Keratinocyte (primary cell): Measurements from ENCODE around the gene CA11. TPM values are rescaled to one million over a fixed set of nuclear protein-coding genes. Genes with fewer than 3 reads are reported as not detected.

Experiments used
- DNase-seq: peaks from one replicate; pipeline ENCODE4 v3.0.0-alpha.2; 2011; ENCODE audit warnings: low read depth, missing footprints, low spot score
- FAIRE-seq: peaks from 2 replicates; lab custom pipeline; 2011; peaks lifted over from hg19 to GRCh38; lab: Jason Lieb, UNC
- H2AFZ ChIP-seq: 2 replicates; pipeline ENCODE4 v1.6.0; 2012; ENCODE audit warnings: low read length, control low read depth, inconsistent platforms; ENCODE audit not compliant: control insufficient read depth
- H3K27ac ChIP-seq: 2 replicates; pipeline ENCODE4 v1.5.1; 2011; ENCODE audit warnings: low read length; ENCODE audit not compliant: control insufficient read depth, insufficient read depth
- H3K27me3 ChIP-seq: 3 replicates; pipeline ENCODE4 v1.6.0; 2011; ENCODE audit warnings: low read length; ENCODE audit not compliant: control insufficient read depth, insufficient read depth; ENCODE audit errors: extremely low read depth
- H3K36me3 ChIP-seq, 2 experiments: 2 replicates in 1 of 2; 3 replicates in 1 of 2; pipeline ENCODE4 v1.5.1; 2011; ENCODE audit warnings: low read length in 2 of 2, mild to moderate bottlenecking in 1 of 2; ENCODE audit not compliant: control insufficient read depth in 2 of 2, insufficient read depth in 2 of 2; ENCODE audit errors: extremely low read depth in 1 of 2
- H3K4me1 ChIP-seq: 3 replicates; pipeline ENCODE4 v1.5.1; 2011; ENCODE audit warnings: low read length; ENCODE audit not compliant: control insufficient read depth, insufficient read depth; ENCODE audit errors: extremely low read depth
- H3K4me2 ChIP-seq: 3 replicates; pipeline ENCODE4 v1.6.0; 2011; ENCODE audit warnings: low read depth, low read length; ENCODE audit not compliant: control insufficient read depth, insufficient read depth; ENCODE audit errors: extremely low read depth
- H3K4me3 ChIP-seq, 3 experiments: fragments of 200-600 bp in 1 of 3; sonication (generic) in 1 of 3; 2 replicates in 2 of 3; 3 replicates in 1 of 3; pipeline ENCODE4 v1.5.1; 2011 to 2016; ENCODE audit warnings: low read length in 3 of 3, mild to moderate bottlenecking in 3 of 3, control low read depth in 2 of 3, inconsistent platforms in 1 of 3, low read depth in 1 of 3, mixed read lengths in 1 of 3, mixed run types in 1 of 3, moderate library complexity in 1 of 3; ENCODE audit not compliant: control insufficient read depth in 2 of 3, insufficient read depth in 2 of 3; ENCODE audit errors: extremely low read depth in 1 of 3
- H3K79me2 ChIP-seq: 2 replicates; pipeline ENCODE4 v1.6.0; 2012; ENCODE audit warnings: low read length; ENCODE audit not compliant: control insufficient read depth, insufficient read depth
- H3K9ac ChIP-seq: 3 replicates; pipeline ENCODE4 v1.6.0; 2011; ENCODE audit warnings: low read length; ENCODE audit not compliant: control insufficient read depth, insufficient read depth; ENCODE audit errors: extremely low read depth
- H3K9me1 ChIP-seq: 3 replicates; pipeline ENCODE4 v1.6.0; 2011; ENCODE audit warnings: low read length; ENCODE audit not compliant: control insufficient read depth, insufficient read depth; ENCODE audit errors: extremely low read depth
- H3K9me3 ChIP-seq: 2 replicates; pipeline ENCODE4 v1.5.1; 2012; ENCODE audit warnings: low read depth, low read length; ENCODE audit not compliant: control insufficient read depth
- H4K20me1 ChIP-seq: 3 replicates; pipeline ENCODE4 v1.6.0; 2011; ENCODE audit warnings: low read length; ENCODE audit not compliant: control insufficient read depth, insufficient read depth; ENCODE audit errors: extremely low read depth
- EZH2 ChIP-seq: IDR thresholded peaks from one replicate; pipeline ENCODE4 v1.6.1; 2012; ENCODE audit warnings: inconsistent platforms, mild to moderate bottlenecking, low read length, moderate library complexity
- dilution Hi-C: fragments of 300-500 bp; cut with MboI; formaldehyde crosslinking; loops from one replicate; pipeline ENCODE4 v1.7.0; 2020; ENCODE audit warnings: low sequenced_read_pairs; ENCODE audit not compliant: extremely low pct_ligation_motif_present
- polyA plus RNA-seq, 5 experiments: library from polyadenylated mRNA; depleted of rRNA in 3 of 5; stranded (reverse) in 3 of 5; stranded (forward) in 1 of 5; unstranded in 1 of 5; fragments of >200 nt; gene quantifications; 1 replicate in 1 of 5; 2 replicates in 3 of 5; 3 replicates in 1 of 5; pipeline versions ENCODE4 v1.2.1 to v1.2.3, GENCODE V29; 2011 to 2012; ENCODE audit warnings: missing spikeins in 2 of 5, low read depth in 1 of 5, low replicate concordance in 1 of 5
- TF ChIP-seq, protein P1 (sequence below), 3 experiments: IDR thresholded peaks in 1 of 3; conservative IDR thresholded peaks in 1 of 3; optimal IDR thresholded peaks in 1 of 3; 2 replicates in 2 of 3; 3 replicates in 1 of 3; pipeline versions ENCODE3 to v1.5.1; 2011; ENCODE audit warnings: low read length in 3 of 3, mild to moderate bottlenecking in 3 of 3, moderate library complexity in 2 of 3, control low read depth in 1 of 3, inconsistent platforms in 1 of 3; ENCODE audit not compliant: insufficient read depth in 2 of 3; ENCODE audit errors: extremely low read depth in 1 of 3

The CA11 gene
- polyA plus RNA-seq, 1 donor (not counting 4 experiments of a cell fraction or from before 2014, with no cell fraction given), result 1.6 TPM

GRCh38 chr19:48603850-48604249 lies 42.1 kb downstream of the CA11 start:
- H4K20me1 ChIP-seq, result no peaks in the 10 kb centered on the region

GRCh38 chr19:48603449-48603848 lies 42.5 kb downstream of the CA11 start:
- no peaks in the 10 kb centered on the region for H3K9me3 ChIP-seq
- H4K20me1 ChIP-seq, result no peaks in the 10 kb centered on the region
- no peaks in the 10 kb centered on the region for H3K79me2 ChIP-seq
- no peaks in the 10 kb centered on the region for H3K36me3 ChIP-seq
- no peak overlapping the region for H3K4me3 ChIP-seq
- H2AFZ ChIP-seq, result no peak overlapping the region
- no peaks in the 10 kb centered on the region for H3K4me1 ChIP-seq
- TF ChIP-seq, protein P1, sequence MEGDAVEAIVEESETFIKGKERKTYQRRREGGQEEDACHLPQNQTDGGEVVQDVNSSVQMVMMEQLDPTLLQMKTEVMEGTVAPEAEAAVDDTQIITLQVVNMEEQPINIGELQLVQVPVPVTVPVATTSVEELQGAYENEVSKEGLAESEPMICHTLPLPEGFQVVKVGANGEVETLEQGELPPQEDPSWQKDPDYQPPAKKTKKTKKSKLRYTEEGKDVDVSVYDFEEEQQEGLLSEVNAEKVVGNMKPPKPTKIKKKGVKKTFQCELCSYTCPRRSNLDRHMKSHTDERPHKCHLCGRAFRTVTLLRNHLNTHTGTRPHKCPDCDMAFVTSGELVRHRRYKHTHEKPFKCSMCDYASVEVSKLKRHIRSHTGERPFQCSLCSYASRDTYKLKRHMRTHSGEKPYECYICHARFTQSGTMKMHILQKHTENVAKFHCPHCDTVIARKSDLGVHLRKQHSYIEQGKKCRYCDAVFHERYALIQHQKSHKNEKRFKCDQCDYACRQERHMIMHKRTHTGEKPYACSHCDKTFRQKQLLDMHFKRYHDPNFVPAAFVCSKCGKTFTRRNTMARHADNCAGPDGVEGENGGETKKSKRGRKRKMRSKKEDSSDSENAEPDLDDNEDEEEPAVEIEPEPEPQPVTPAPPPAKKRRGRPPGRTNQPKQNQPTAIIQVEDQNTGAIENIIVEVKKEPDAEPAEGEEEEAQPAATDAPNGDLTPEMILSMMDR (optimal IDR thresholded peaks at IDR 0.05 in 1 of 3, IDR thresholded peaks at IDR 0.05 in 1 of 3, conservative IDR thresholded peaks at IDR 0.05 in 1 of 3; ENCODE audit: extremely low read depth in 1 of 3, insufficient read depth in 2 of 3, low read length in 3 of 3), result no peak
- TF ChIP-seq EZH2, result no peak
- H3K27ac ChIP-seq, result no peak overlapping the region
- no peak overlapping the region for H3K4me2 ChIP-seq
- dilution Hi-C loops, result no loop called here
- no peak for FAIRE-seq
- no peaks in the 10 kb centered on the region for H3K9me1 ChIP-seq
- no peak for DNase-seq
- no peak overlapping the region for H3K9ac ChIP-seq
- no peaks in the 10 kb centered on the region for H3K27me3 ChIP-seq

More at GRCh38 chr19:48603850-48604249, 42.1 kb downstream of the CA11 start:
- Histone ChIP-seq H3K36me3 (no peaks in the 10 kb centered on the region), H3K9ac (no peak overlapping the region), H3K9me3 (no peaks in the 10 kb centered on the region), H3K4me1 (no peaks in the 10 kb centered on the region), H2AFZ (no peak overlapping the region), H3K27me3 (no peaks in the 10 kb centered on the region), H3K4me3 (no peak overlapping the region), H3K4me2 (no peak overlapping the region), H3K79me2 (no peaks in the 10 kb centered on the region), H3K27ac (no peak overlapping the region), H3K9me1 (no peaks in the 10 kb centered on the region)
- FAIRE-seq (no peak), DNase-seq (no peak)
- dilution Hi-C loops, result no loop called here
- TF ChIP-seq, protein P1 (optimal IDR thresholded peaks at IDR 0.05 in 1 of 3, IDR thresholded peaks at IDR 0.05 in 1 of 3, conservative IDR thresholded peaks at IDR 0.05 in 1 of 3; ENCODE audit: extremely low read depth in 1 of 3, insufficient read depth in 2 of 3, low read length in 3 of 3), result no peak
- TF ChIP-seq EZH2, result no peak
